Activated CD8-positive, alpha-beta T cell treated with anti-CD3 and anti-CD28 coated beads, Interleukin-2, amount 10 ng/mL, durations not matched to agents 7 days and 5 days (primary cell): ENCODE data around the gene WRAP73. TPM values are rescaled to one million over a fixed set of nuclear protein-coding genes. Genes with fewer than 3 reads are reported as not detected.
"Not testable (repeated sequence)": the region's sequence is repeated elsewhere in the genome, so short reads cannot be mapped to it uniquely, and the experiment has no call there.

Experiments
- ATAC-seq: fragments of 150-1000 bp; cut with Tn5 transposase; one replicate; pipeline ENCODE4 v1.10.0; 2021; ENCODE audit warnings: moderate library complexity
- CTCF ChIA-PET: fragments of 350-600 bp; sonication (Branson Sonifier 250); formaldehyde crosslinking; loops from one replicate; lab custom pipeline; 2021; ENCODE audit warnings: antibody characterized with exemption; lab: Charles Lee
- POLR2A ChIA-PET: fragments of 350-600 bp; sonication (Branson Sonifier 250); formaldehyde crosslinking; loops from one replicate; lab custom pipeline; 2021; ENCODE audit warnings: antibody characterized with exemption; lab: Charles Lee
- DNase-seq: peaks from one replicate; pipeline ENCODE4 v3.0.0-alpha.2; 2020
- H3K27ac Mint-ChIP-seq: one replicate; pipeline ENCODE4 v1.8.0; 2021; ENCODE audit warnings: mild to moderate bottlenecking, mixed read lengths
- H3K27me3 Mint-ChIP-seq: one replicate; pipeline ENCODE4 v1.8.0; 2021; ENCODE audit warnings: low read depth, mixed read lengths
- H3K36me3 Mint-ChIP-seq: one replicate; pipeline ENCODE4 v1.8.0; 2021; ENCODE audit warnings: low read depth, mixed read lengths
- H3K4me1 Mint-ChIP-seq: one replicate; pipeline ENCODE4 v1.8.0; 2021; ENCODE audit warnings: low read depth, mixed read lengths
- H3K4me3 Mint-ChIP-seq: one replicate; pipeline ENCODE4 v1.8.0; 2021; ENCODE audit warnings: mild to moderate bottlenecking, mixed read lengths
- H3K9me3 Mint-ChIP-seq: one replicate; pipeline ENCODE4 v1.8.0; 2022; ENCODE audit warnings: mixed read lengths; ENCODE audit not compliant: insufficient read depth
- total RNA-seq, 2 experiments: library from RNA; stranded (reverse); gene quantifications; one replicate each; pipeline ENCODE4 v1.2.3, GENCODE V29; 2021

Gene WRAP73
- total RNA-seq, 2 experiments from 2014 or later = 33.1 to 36.7 TPM

GRCh38 chr1:3593334-3593733 is 56.6 kb downstream of the WRAP73 start:
- Mint-ChIP-seq H3K4me3 (no peak overlapping the region), H3K27me3 (no peaks in the 10 kb centered on the region), H3K4me1 (peaks cover 16% of the 10 kb centered on the region), H3K9me3 (no peaks in the 10 kb centered on the region), H3K27ac (no peak overlapping the region), H3K36me3 (no peaks in the 10 kb centered on the region)
- DNase-seq = no peak
- POLR2A ChIA-PET = no interaction called here
- CTCF ChIA-PET = no interaction called here
- no peak for ATAC-seq

- CTCF ChIA-PET = interaction anchor here (1.0 to 1.9 kb wide), 2 partner anchors 9 to 28 kb away, joined by 3 to 9 read pairs; no protein-coding TSS in a partner anchor
- no peak overlapping the region for H3K4me3 Mint-ChIP-seq
- no peak overlapping the region for H3K27ac Mint-ChIP-seq
- ATAC-seq (no peak), DNase-seq (no peak)
- no peaks in the 10 kb centered on the region for H3K27me3 Mint-ChIP-seq
- H3K36me3 Mint-ChIP-seq = no peaks in the 10 kb centered on the region
- H3K9me3 Mint-ChIP-seq = no peaks in the 10 kb centered on the region
- POLR2A ChIA-PET = no interaction called here
- no peaks in the 10 kb centered on the region for H3K4me1 Mint-ChIP-seq
Observed at GRCh38 chr1:3590951-3591865, 58.7 kb downstream of the WRAP73 start.

GRCh38 chr1:3590139-3590763 is 59.7 kb downstream of the WRAP73 start:
- ChIA-PET CTCF (no interaction called here), POLR2A (no interaction called here)
- no peaks in the 10 kb centered on the region for H3K9me3 Mint-ChIP-seq
- ATAC-seq = no peak
- H3K27me3 Mint-ChIP-seq = no peaks in the 10 kb centered on the region
- DNase-seq = no peak
- no peaks in the 10 kb centered on the region for H3K4me1 Mint-ChIP-seq
- H3K27ac Mint-ChIP-seq = no peak overlapping the region
- no peaks in the 10 kb centered on the region for H3K36me3 Mint-ChIP-seq
- no peak overlapping the region for H3K4me3 Mint-ChIP-seq

GRCh38 chr1:3588395-3588794 is 61.5 kb downstream of the WRAP73 start:
- Mint-ChIP-seq H3K4me1 (no peaks in the 10 kb centered on the region), H3K4me3 (no peak overlapping the region), H3K36me3 (no peaks in the 10 kb centered on the region), H3K27me3 (no peaks in the 10 kb centered on the region), H3K27ac (no peak overlapping the region), H3K9me3 (no peaks in the 10 kb centered on the region)
- ATAC-seq = no peak
- CTCF ChIA-PET = no interaction called here
- no peak for DNase-seq
- POLR2A ChIA-PET = no interaction called here

- no peaks in the 10 kb centered on the region for H3K9me3 Mint-ChIP-seq
- H3K27ac Mint-ChIP-seq = no peak overlapping the region
- POLR2A ChIA-PET = no interaction called here
- H3K36me3 Mint-ChIP-seq = no peaks in the 10 kb centered on the region
- no peaks in the 10 kb centered on the region for H3K4me1 Mint-ChIP-seq
- no peak overlapping the region for H3K4me3 Mint-ChIP-seq
- CTCF ChIA-PET = no interaction called here
- ATAC-seq (no peak), DNase-seq (no peak)
- H3K27me3 Mint-ChIP-seq = no peaks in the 10 kb centered on the region
Observed at GRCh38 chr1:3586986-3587759, 62.7 kb downstream of the WRAP73 start.

GRCh38 chr1:3585940-3586568 is 63.8 kb downstream of the WRAP73 start:
- ChIA-PET POLR2A (no interaction called here), CTCF (no interaction called here)
- Mint-ChIP-seq H3K9me3 (no peaks in the 10 kb centered on the region), H3K27me3 (no peaks in the 10 kb centered on the region), H3K27ac (no peak overlapping the region), H3K36me3 (no peaks in the 10 kb centered on the region), H3K4me3 (no peak overlapping the region), H3K4me1 (no peaks in the 10 kb centered on the region)
- DNase-seq = no peak
- ATAC-seq = no peak

GRCh38 chr1:3585353-3585868 is 64.5 kb downstream of the WRAP73 start:
- H3K27me3 Mint-ChIP-seq, H3K4me3 Mint-ChIP-seq, H3K36me3 Mint-ChIP-seq, ATAC-seq, CTCF ChIA-PET, DNase-seq, H3K27ac Mint-ChIP-seq, POLR2A ChIA-PET, H3K9me3 Mint-ChIP-seq, H3K4me1 Mint-ChIP-seq: not testable (repeated sequence)

- DNase-seq (no peak), ATAC-seq (no peak)
- Mint-ChIP-seq H3K27ac (no peak overlapping the region), H3K4me1 (no peaks in the 10 kb centered on the region), H3K27me3 (no peaks in the 10 kb centered on the region), H3K9me3 (no peaks in the 10 kb centered on the region), H3K4me3 (no peak overlapping the region), H3K36me3 (no peaks in the 10 kb centered on the region)
- ChIA-PET CTCF (no interaction called here), POLR2A (no interaction called here)
Observed at GRCh38 chr1:3584915-3585314, 65.0 kb downstream of the WRAP73 start.

- H3K4me1 Mint-ChIP-seq, ATAC-seq: not testable (repeated sequence)
Observed at GRCh38 chr1:3583751-3584150, 66.2 kb downstream of the WRAP73 start.

GRCh38 chr1:3581296-3582036 is 68.4 kb downstream of the WRAP73 start:
- H3K27me3 Mint-ChIP-seq = no peaks in the 10 kb centered on the region
- H3K36me3 Mint-ChIP-seq = no peaks in the 10 kb centered on the region
- ChIA-PET CTCF (no interaction called here), POLR2A (no interaction called here)
- no peak overlapping the region for H3K4me3 Mint-ChIP-seq
- H3K4me1 Mint-ChIP-seq = no peaks in the 10 kb centered on the region
- no peak overlapping the region for H3K27ac Mint-ChIP-seq
- ATAC-seq (no peak), DNase-seq (no peak)
- no peaks in the 10 kb centered on the region for H3K9me3 Mint-ChIP-seq

More at GRCh38 chr1:3583751-3584150, 66.2 kb downstream of the WRAP73 start:
- H3K9me3 Mint-ChIP-seq, H3K36me3 Mint-ChIP-seq, H3K4me3 Mint-ChIP-seq, H3K27me3 Mint-ChIP-seq, CTCF ChIA-PET, H3K27ac Mint-ChIP-seq, DNase-seq, POLR2A ChIA-PET: not testable (repeated sequence)
